GM12872 (cell line): ENCODE data around the gene GAL3ST2.

ENCODE experiments used
- CTCF ChIP-seq: IDR thresholded peaks from 3 replicates; pipeline ENCODE4 v1.5.1; 2011; ENCODE audit warnings: low read depth, mild to moderate bottlenecking, low read length, moderate library complexity; ENCODE audit not compliant: insufficient read depth

Gene GAL3ST2

GRCh38 chr2:241777686-241778627 lies 1.3 kb downstream of the GAL3ST2 start:
- TF ChIP-seq CTCF: no peak

DNA sequence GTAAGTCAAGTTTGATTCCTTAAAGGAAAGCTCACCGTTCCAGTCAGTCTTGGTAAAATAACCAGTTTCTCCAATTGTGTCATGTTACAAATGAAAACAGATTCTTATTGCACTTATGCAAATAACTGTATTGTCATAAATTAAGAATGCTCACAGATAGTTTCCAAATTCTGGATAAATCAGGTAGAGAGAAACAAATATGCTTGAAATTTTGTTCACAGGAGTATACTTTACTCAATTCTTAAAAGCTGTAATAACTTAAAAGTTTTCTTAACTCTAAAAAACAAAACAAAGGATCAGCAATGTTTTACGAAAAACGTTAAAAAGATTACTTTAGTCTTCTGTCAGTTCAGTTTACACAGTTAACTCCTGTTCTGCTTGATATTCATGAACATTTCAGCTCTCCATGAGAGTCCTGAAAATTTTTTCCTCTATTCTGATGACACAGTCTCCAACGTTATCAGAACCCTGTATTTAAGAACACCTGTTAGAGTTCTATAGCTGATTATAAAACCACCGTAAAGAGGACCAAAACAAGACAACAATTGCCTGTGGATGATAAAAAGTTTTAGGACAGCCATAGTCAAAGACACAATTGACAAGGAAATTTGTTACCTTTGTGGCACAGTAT lies 4.4 kb downstream of the GAL3ST2 start:
- TF ChIP-seq CTCF: no peak

DNA sequence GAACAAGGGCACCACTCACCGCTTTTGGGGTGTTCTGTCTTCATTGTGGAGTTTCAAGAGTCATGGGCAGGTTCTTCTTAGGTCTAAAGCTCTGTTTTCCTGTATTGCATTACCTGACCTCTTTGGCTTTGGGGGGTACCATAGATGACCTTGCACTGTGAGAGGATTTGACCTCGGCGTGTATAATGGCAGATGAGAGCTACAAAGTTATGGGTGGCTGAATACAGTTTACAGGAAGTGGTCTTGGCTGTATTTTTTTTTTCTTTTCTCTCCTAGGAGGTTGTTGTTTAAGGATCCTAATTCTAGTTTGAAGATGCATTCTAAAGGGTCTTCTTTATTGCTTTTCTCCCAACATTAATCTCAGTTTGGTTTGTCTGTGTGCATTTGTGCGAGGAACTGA lies 11.5 kb downstream of the GAL3ST2 start:
- TF ChIP-seq CTCF: no peak

- peak; percentile 11; the same call in 1 of the 3 replicates for TF ChIP-seq CTCF
These were observed 11.9 kb downstream of the GAL3ST2 start for GRCh38 chr2:241788572-241788971.

GRCh38 chr2:241793385-241793784 lies 16.8 kb downstream of the GAL3ST2 start:
- no peak for TF ChIP-seq CTCF

GRCh38 chr2:241794250-241794823 lies 17.7 kb downstream of the GAL3ST2 start:
- TF ChIP-seq CTCF: no peak
